Smooth muscle cell (in vitro differentiated cells): Measurements from ENCODE around the gene TULP1. TPM values are rescaled to one million over a fixed set of nuclear protein-coding genes. Genes with fewer than 3 reads are reported as not detected.

ENCODE experiments used
- DNase-seq: peaks from one replicate; lab custom pipeline; 2025; ENCODE audit not compliant: unreplicated experiment; lab: John Stamatoyannopoulos, UW
- H2AFZ ChIP-seq: fragments of 200-600 bp; sonication (generic); 2 replicates; pipeline ENCODE4 v1.6.0; 2016; ENCODE audit warnings: antibody characterized with exemption, low read depth, mild to moderate bottlenecking
- H3F3A ChIP-seq: fragments of 200-600 bp; sonication (generic); 2 replicates; pipeline ENCODE4 v1.6.0; 2017; ENCODE audit warnings: antibody characterized with exemption, low read depth
- H3K27ac ChIP-seq: fragments of 200-600 bp; sonication (generic); 2 replicates; pipeline ENCODE4 v1.5.1; 2016; ENCODE audit warnings: low read depth, mild to moderate bottlenecking
- H3K27me3 ChIP-seq: fragments of 200-600 bp; sonication (generic); 2 replicates; pipeline ENCODE4 v1.6.1; 2016; ENCODE audit warnings: low read depth, mild to moderate bottlenecking
- H3K36me3 ChIP-seq: fragments of 200-600 bp; sonication (generic); 2 replicates; pipeline ENCODE4 v1.5.1; 2016; ENCODE audit warnings: low read depth
- H3K4me1 ChIP-seq: fragments of 200-600 bp; sonication (generic); 2 replicates; pipeline ENCODE4 v1.5.1; 2016; ENCODE audit warnings: low read depth
- H3K4me2 ChIP-seq: fragments of 200-600 bp; sonication (generic); 2 replicates; pipeline ENCODE4 v1.6.0; 2016; ENCODE audit warnings: mild to moderate bottlenecking
- H3K4me3 ChIP-seq: fragments of 200-600 bp; sonication (generic); 2 replicates; pipeline ENCODE4 v1.5.1; 2016; ENCODE audit warnings: mild to moderate bottlenecking
- H3K79me2 ChIP-seq: fragments of 200-600 bp; sonication (generic); 2 replicates; pipeline ENCODE4 v1.6.0; 2016; ENCODE audit warnings: low read depth, mild to moderate bottlenecking
- H3K9ac ChIP-seq: fragments of 200-600 bp; sonication (generic); 2 replicates; pipeline ENCODE4 v1.6.0; 2016; ENCODE audit warnings: low read depth
- H3K9me3 ChIP-seq: fragments of 200-600 bp; sonication (generic); replicated peaks from 2 replicates; pipeline ENCODE4 v1.5.1; 2016; ENCODE audit warnings: low read depth
- H4K20me1 ChIP-seq: fragments of 200-600 bp; sonication (generic); 2 replicates; pipeline ENCODE4 v1.6.0; 2016; ENCODE audit warnings: low read depth
- WGBS: methylation state at CpG from one replicate; pipeline ENCODE4 v1.1.7; 2016; ENCODE audit warnings: low lambda C conversion rate; 5-methylcytosine and 5-hydroxymethylcytosine counted together
- microRNA-seq: library from miRNA; unstranded; fragments of <30 nt; microRNA quantifications from one replicate; pipeline ENCODE4, GENCODE V29; 2016; ENCODE audit warnings: borderline number of aligned reads
- polyA plus RNA-seq: library from polyadenylated mRNA; unstranded; fragments of >200 nt; fragmentation: Nextera tagmentation; extraction: Ambion mirVana; gene quantifications from 2 replicates; pipeline ENCODE4 v1.2.1, GENCODE V29; 2016
- small RNA-seq: library from RNA; depleted of rRNA; stranded (forward); fragments of <200 nt; gene quantifications from one replicate; pipeline ENCODE3, GENCODE V24; 2014
- total RNA-seq: library from RNA; depleted of rRNA; stranded (reverse); fragments of >200 nt; gene quantifications from 2 replicates; pipeline ENCODE4 v1.2.3, GENCODE V29; 2014
- TF ChIP-seq, protein P1 (sequence below): fragments of 200-600 bp; sonication (generic); IDR thresholded peaks from 2 replicates; pipeline ENCODE4 v1.5.1; 2017; ENCODE audit warnings: borderline replicate concordance, mild to moderate bottlenecking, antibody characterized with exemption; ENCODE audit not compliant: insufficient read depth, poor library complexity, severe bottlenecking

Gene TULP1
- total and polyA plus RNA-seq, 2 experiments from 2014 or later, result 0.26 to 0.31 TPM

DNA sequence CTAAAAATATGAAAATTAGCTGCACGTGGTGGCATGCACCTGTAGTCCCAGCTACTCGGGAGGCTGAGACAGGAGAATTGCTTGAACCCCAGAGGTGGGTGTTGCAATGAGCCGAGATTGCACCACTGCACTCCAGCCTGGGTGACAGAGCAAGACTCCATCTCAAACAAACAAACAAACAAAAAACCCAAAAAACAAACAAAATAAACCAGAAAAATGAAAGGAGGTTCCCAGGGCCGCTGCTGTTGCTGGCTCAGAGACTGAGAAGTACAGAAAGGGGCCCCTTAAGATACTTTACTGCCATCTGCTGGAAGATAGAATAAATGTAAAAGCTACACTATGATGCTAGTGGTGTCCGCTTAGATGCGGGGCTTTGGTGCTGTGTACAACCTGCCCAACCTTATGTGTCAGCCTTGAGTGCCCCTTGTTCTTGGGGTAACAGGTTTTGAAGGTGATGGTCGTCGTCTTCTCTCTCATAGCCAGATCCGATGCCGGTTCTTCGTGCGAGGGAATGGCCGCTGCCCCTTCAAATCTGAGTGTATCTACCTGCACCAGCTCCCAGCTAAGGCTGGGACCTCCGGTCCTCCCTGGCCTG lies 63.3 kb downstream of the TULP1 start:
- H3K36me3 ChIP-seq, result no peaks in the 10 kb centered on the region
- H3K79me2 ChIP-seq, result no peaks in the 10 kb centered on the region
- no peak overlapping the region for H2AFZ ChIP-seq
- H3K4me3 ChIP-seq, result no peak overlapping the region
- TF ChIP-seq, protein P1, sequence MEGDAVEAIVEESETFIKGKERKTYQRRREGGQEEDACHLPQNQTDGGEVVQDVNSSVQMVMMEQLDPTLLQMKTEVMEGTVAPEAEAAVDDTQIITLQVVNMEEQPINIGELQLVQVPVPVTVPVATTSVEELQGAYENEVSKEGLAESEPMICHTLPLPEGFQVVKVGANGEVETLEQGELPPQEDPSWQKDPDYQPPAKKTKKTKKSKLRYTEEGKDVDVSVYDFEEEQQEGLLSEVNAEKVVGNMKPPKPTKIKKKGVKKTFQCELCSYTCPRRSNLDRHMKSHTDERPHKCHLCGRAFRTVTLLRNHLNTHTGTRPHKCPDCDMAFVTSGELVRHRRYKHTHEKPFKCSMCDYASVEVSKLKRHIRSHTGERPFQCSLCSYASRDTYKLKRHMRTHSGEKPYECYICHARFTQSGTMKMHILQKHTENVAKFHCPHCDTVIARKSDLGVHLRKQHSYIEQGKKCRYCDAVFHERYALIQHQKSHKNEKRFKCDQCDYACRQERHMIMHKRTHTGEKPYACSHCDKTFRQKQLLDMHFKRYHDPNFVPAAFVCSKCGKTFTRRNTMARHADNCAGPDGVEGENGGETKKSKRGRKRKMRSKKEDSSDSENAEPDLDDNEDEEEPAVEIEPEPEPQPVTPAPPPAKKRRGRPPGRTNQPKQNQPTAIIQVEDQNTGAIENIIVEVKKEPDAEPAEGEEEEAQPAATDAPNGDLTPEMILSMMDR, result peak; percentile 62
- no peak overlapping the region for H3K4me2 ChIP-seq
- no peaks in the 10 kb centered on the region for H3K27me3 ChIP-seq
- no peaks in the 10 kb centered on the region for H3F3A ChIP-seq
- H3K27ac ChIP-seq, result no peak overlapping the region
- 34% methylated on average over 14 of the region's 14 CpGs for WGBS
- no peaks in the 10 kb centered on the region for H3K9me3 ChIP-seq
- H3K4me1 ChIP-seq, result peaks cover 19% of the 10 kb centered on the region
- no peak for DNase-seq
- H3K9ac ChIP-seq, result no peak overlapping the region
- H4K20me1 ChIP-seq, result no peaks in the 10 kb centered on the region

DNA sequence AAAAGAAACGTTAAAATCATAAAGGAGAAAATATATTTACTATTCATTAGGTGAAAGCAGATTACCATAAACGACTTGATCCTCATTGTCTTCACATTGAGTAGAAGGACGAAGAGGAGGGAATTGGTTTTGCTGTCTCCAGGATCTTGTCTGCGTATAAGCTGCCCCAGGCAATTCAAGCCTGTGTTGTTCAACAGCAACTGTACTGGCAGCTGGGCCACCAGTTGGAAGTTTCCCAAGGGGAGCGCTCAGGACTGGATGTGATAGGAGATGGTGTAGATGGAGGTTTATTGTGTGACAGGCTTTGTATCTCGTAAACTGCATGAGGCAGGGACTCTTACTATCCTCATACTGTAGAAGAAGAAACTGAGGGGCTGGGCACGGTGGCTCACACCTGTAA lies 64.5 kb downstream of the TULP1 start:
- no peak overlapping the region for H3K27ac ChIP-seq
- no peaks in the 10 kb centered on the region for H4K20me1 ChIP-seq
- H3F3A ChIP-seq, result no peaks in the 10 kb centered on the region
- H3K9me3 ChIP-seq, result no peaks in the 10 kb centered on the region
- DNase-seq, result no peak
- no peaks in the 10 kb centered on the region for H3K27me3 ChIP-seq
- WGBS, result 69% methylated on average over 7 of the region's 7 CpGs
- no peaks in the 10 kb centered on the region for H3K79me2 ChIP-seq
- H2AFZ ChIP-seq, result no peak overlapping the region
- no peak overlapping the region for H3K4me2 ChIP-seq
- H3K4me1 ChIP-seq, result peaks cover 9% of the 10 kb centered on the region
- H3K36me3 ChIP-seq, result no peaks in the 10 kb centered on the region
- H3K4me3 ChIP-seq, result no peak overlapping the region
- TF ChIP-seq, protein P1, result no peak
- H3K9ac ChIP-seq, result no peak overlapping the region

Small RNAs within 50 kb of the gene (microRNA-seq; reads per million reads assigned to microRNA genes)
- gene MIR7111, result 4.1 reads per million

Small RNAs within 50 kb of the gene (small RNA-seq; reads per million reads assigned to genes)
- not detected for gene MIR7111

Other genes starting within 250 kb of the TULP1 start
- gene DEF6, start 215.1 kb downstream of the TULP1 start, total RNA-seq, result 2.2 and 3.6 TPM in 2 replicates
- gene DEF6, start 215.1 kb downstream of the TULP1 start, polyA plus RNA-seq, result 2.8 and 7.0 TPM in 2 replicates
- gene PPARD, start 170.3 kb downstream of the TULP1 start, total RNA-seq, result 8.2 and 10.6 TPM in 2 replicates
- 25.7 and 31.1 TPM in 2 replicates for gene PPARD, start 170.3 kb downstream of the TULP1 start, polyA plus RNA-seq
- 2.3 and 3.6 TPM in 2 replicates for gene FANCE, start 60.6 kb downstream of the TULP1 start, total RNA-seq
- gene FANCE, start 60.6 kb downstream of the TULP1 start, polyA plus RNA-seq, result 5.6 and 7.3 TPM in 2 replicates
- gene RPL10A, start 44.5 kb downstream of the TULP1 start, total RNA-seq, result 1,012 and 1,090 TPM in 2 replicates
- 307 and 339 TPM in 2 replicates for gene RPL10A, start 44.5 kb downstream of the TULP1 start, polyA plus RNA-seq
- 22.5 and 29.1 TPM in 2 replicates for gene TEAD3, start 15.8 kb downstream of the TULP1 start, total RNA-seq
- gene TEAD3, start 15.8 kb downstream of the TULP1 start, polyA plus RNA-seq, result 40.6 and 42.8 TPM in 2 replicates
- gene FKBP5, start 176.0 kb upstream of the TULP1 start, total RNA-seq, result 0.85 TPM in 2 replicates
- gene FKBP5, start 176.0 kb upstream of the TULP1 start, polyA plus RNA-seq, result 1.6 and 3.8 TPM in 2 replicates
- 0.18 and 3.5 TPM in 2 replicates for gene ARMC12, start 224.1 kb upstream of the TULP1 start, total RNA-seq
- gene ARMC12, start 224.1 kb upstream of the TULP1 start, polyA plus RNA-seq, result not detected in 2 replicates